ENCODE measurements around the gene EYS.

The EYS gene

DNA sequence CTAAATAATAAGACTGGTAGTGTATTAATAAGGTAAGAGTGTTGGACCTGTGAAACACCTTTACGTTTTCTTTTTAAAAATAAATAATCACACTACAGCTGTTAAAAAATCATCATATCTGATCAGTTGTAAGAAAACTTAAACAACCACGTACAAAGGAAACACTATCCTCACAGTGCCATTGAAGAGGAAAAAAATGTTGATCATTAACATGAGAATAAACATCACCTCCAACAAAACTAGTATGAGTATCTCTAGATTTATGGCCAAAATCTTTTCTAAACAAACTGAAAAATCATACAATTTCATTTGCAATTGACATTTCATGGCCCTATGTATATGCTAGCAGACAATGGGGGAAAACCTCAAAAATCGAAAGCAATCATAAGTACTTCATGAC, 590 bp downstream of the EYS start:
- H3K79me1 ChIP-seq (replicated peaks; ENCODE audit: low read length, poor library complexity, severe bottlenecking): no peaks in the 10 kb centered on the region
- no peaks in the 10 kb centered on the region for H3K36me3 ChIP-seq (ENCODE audit: control insufficient read depth in 1 of 2, insufficient read depth in 2 of 2, low read depth in 1 of 2, low read length in 2 of 2)
- no peak overlapping the region for H3K4me3 ChIP-seq (ENCODE audit: insufficient read depth in 1 of 2, low read depth in 1 of 2, low read length in 2 of 2)
- no peak overlapping the region for H3K4me2 ChIP-seq (ENCODE audit: low read length, poor library complexity, severe bottlenecking)
- H2BK12ac ChIP-seq (ENCODE audit: low read length in 2 of 2): no peak overlapping the region
- H2BK5ac ChIP-seq (ENCODE audit: low read depth, low read length, poor library complexity, severe bottlenecking): no peak overlapping the region
- H3K9me3 ChIP-seq (ENCODE audit: control insufficient read depth, low read length): no peaks in the 10 kb centered on the region
- DNase-seq: no peak
- H2AK5ac ChIP-seq (ENCODE audit: low read length, severe bottlenecking): no peak overlapping the region
- H4K91ac ChIP-seq (ENCODE audit: low read length): no peak overlapping the region
- H3K9ac ChIP-seq (ENCODE audit: low read length): no peak overlapping the region
- H2AFZ ChIP-seq (ENCODE audit: low read depth, low read length): no peak overlapping the region
- no peak overlapping the region for H2BK15ac ChIP-seq (ENCODE audit: low read depth, poor library complexity, severe bottlenecking)
- H3K4ac ChIP-seq (ENCODE audit: low read depth in 1 of 2, low read length in 2 of 2): no peak overlapping the region
- no peak overlapping the region for H4K8ac ChIP-seq (ENCODE audit: low read length)
- H3K4me1 ChIP-seq (ENCODE audit: control insufficient read depth, insufficient read depth, low read depth, low read length): peaks cover 1% of the 10 kb centered on the region
- no peaks in the 10 kb centered on the region for H3K27me3 ChIP-seq (ENCODE audit: control insufficient read depth in 1 of 2, insufficient read depth in 1 of 2, low read length in 2 of 2)
- H3K18ac ChIP-seq (ENCODE audit: low read depth in 1 of 2, low read length in 2 of 2): no peak overlapping the region
- no peak overlapping the region for H3K14ac ChIP-seq (ENCODE audit: low read length in 2 of 2)
- no peak overlapping the region for H3K23ac ChIP-seq (ENCODE audit: low read length in 2 of 2)
- no peak overlapping the region for H2BK120ac ChIP-seq (ENCODE audit: low read depth, low read length)
- no peak overlapping the region for H3K27ac ChIP-seq (ENCODE audit: low read length, poor library complexity, severe bottlenecking)
- WGBS: 93% methylated on average over 3 of the region's 3 CpGs

GRCh38 chr6:65701325-65701724, 5.7 kb downstream of the EYS start:
- Histone ChIP-seq H3K14ac (ENCODE audit: low read length in 2 of 2) (no peak overlapping the region), H2AK5ac (ENCODE audit: low read length, severe bottlenecking) (no peak overlapping the region), H4K8ac (ENCODE audit: low read length) (no peak overlapping the region), H3K36me3 (ENCODE audit: control insufficient read depth in 1 of 2, insufficient read depth in 2 of 2, low read depth in 1 of 2, low read length in 2 of 2) (no peaks in the 10 kb centered on the region), H3K27me3 (ENCODE audit: control insufficient read depth in 1 of 2, insufficient read depth in 1 of 2, low read length in 2 of 2) (no peaks in the 10 kb centered on the region), H3K23ac (ENCODE audit: low read length in 2 of 2) (no peak overlapping the region), H3K4me1 (ENCODE audit: control insufficient read depth, insufficient read depth, low read depth, low read length) (peaks cover 1% of the 10 kb centered on the region), H2BK5ac (ENCODE audit: low read depth, low read length, poor library complexity, severe bottlenecking) (no peak overlapping the region), H3K4me3 (ENCODE audit: insufficient read depth in 1 of 2, low read depth in 1 of 2, low read length in 2 of 2) (no peak overlapping the region), H3K9ac (ENCODE audit: low read length) (no peak overlapping the region), H3K18ac (ENCODE audit: low read depth in 1 of 2, low read length in 2 of 2) (no peak overlapping the region), H3K27ac (ENCODE audit: low read length, poor library complexity, severe bottlenecking) (no peak overlapping the region), H2BK12ac (ENCODE audit: low read length in 2 of 2) (no peak overlapping the region), H3K4ac (ENCODE audit: low read depth in 1 of 2, low read length in 2 of 2) (no peak overlapping the region), H3K79me1 (replicated peaks; ENCODE audit: low read length, poor library complexity, severe bottlenecking) (no peaks in the 10 kb centered on the region), H2BK15ac (ENCODE audit: low read depth, poor library complexity, severe bottlenecking) (no peak overlapping the region), H4K91ac (ENCODE audit: low read length) (no peak overlapping the region), H3K4me2 (ENCODE audit: low read length, poor library complexity, severe bottlenecking) (no peak overlapping the region), H2BK120ac (ENCODE audit: low read depth, low read length) (no peak overlapping the region), H2AFZ (ENCODE audit: low read depth, low read length) (no peak overlapping the region), H3K9me3 (ENCODE audit: control insufficient read depth, low read length) (no peaks in the 10 kb centered on the region)
- WGBS: 92% methylated on average over 1 of the region's 1 CpG
- DNase-seq: no peak

DNA sequence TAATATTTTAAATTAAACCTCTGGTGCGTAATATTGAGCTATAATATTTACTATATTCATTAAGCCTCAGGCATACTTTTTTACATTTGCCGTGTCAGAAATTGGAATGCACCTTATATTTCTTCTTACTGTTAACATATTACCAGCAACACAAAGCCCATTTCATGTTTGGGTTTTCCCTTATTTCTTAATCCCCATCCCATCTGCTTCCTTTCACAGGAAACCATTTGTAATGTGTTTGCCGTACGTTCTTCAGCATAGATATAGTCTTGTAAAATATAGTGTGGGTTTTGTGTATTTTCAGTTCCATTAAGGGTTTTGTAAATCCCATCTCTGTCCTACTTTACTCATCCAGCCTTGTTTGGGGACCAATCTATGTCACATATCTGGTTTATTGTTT, 6.5 kb downstream of the EYS start:
- H3K9ac ChIP-seq (ENCODE audit: low read length): no peak overlapping the region
- 98% methylated on average over 2 of the region's 4 CpGs for WGBS

GRCh38 chr6:65692109-65692508, 14.9 kb downstream of the EYS start:
- no CpG with 5 or more reads among the region's 3 CpGs for WGBS

More for the DNA sequence above, 6.5 kb downstream of the EYS start:
- Histone ChIP-seq H3K27ac (ENCODE audit: low read length, poor library complexity, severe bottlenecking) (no peak overlapping the region), H3K36me3 (ENCODE audit: control insufficient read depth in 1 of 2, insufficient read depth in 2 of 2, low read depth in 1 of 2, low read length in 2 of 2) (no peaks in the 10 kb centered on the region), H2AK5ac (ENCODE audit: low read length, severe bottlenecking) (no peak overlapping the region), H3K4ac (ENCODE audit: low read depth in 1 of 2, low read length in 2 of 2) (no peak overlapping the region), H4K91ac (ENCODE audit: low read length) (no peak overlapping the region), H3K4me2 (ENCODE audit: low read length, poor library complexity, severe bottlenecking) (no peak overlapping the region), H3K9me3 (ENCODE audit: control insufficient read depth, low read length) (no peaks in the 10 kb centered on the region), H2BK120ac (ENCODE audit: low read depth, low read length) (no peak overlapping the region), H3K14ac (ENCODE audit: low read length in 2 of 2) (no peak overlapping the region), H2AFZ (ENCODE audit: low read depth, low read length) (no peak overlapping the region), H3K4me1 (ENCODE audit: control insufficient read depth, insufficient read depth, low read depth, low read length) (peaks cover 1% of the 10 kb centered on the region), H3K27me3 (ENCODE audit: control insufficient read depth in 1 of 2, insufficient read depth in 1 of 2, low read length in 2 of 2) (no peaks in the 10 kb centered on the region), H3K23ac (ENCODE audit: low read length in 2 of 2) (no peak overlapping the region), H3K79me1 (replicated peaks; ENCODE audit: low read length, poor library complexity, severe bottlenecking) (no peaks in the 10 kb centered on the region), H2BK12ac (ENCODE audit: low read length in 2 of 2) (no peak overlapping the region), H2BK15ac (ENCODE audit: low read depth, poor library complexity, severe bottlenecking) (no peak overlapping the region), H3K18ac (ENCODE audit: low read depth in 1 of 2, low read length in 2 of 2) (no peak overlapping the region), H3K4me3 (ENCODE audit: insufficient read depth in 1 of 2, low read depth in 1 of 2, low read length in 2 of 2) (no peak overlapping the region), H4K8ac (ENCODE audit: low read length) (no peak overlapping the region), H2BK5ac (ENCODE audit: low read depth, low read length, poor library complexity, severe bottlenecking) (no peak overlapping the region)
- peak; percentile 14 for DNase-seq

More at GRCh38 chr6:65692109-65692508, 14.9 kb downstream of the EYS start:
- no peak for DNase-seq
- H3K18ac ChIP-seq (ENCODE audit: low read depth in 1 of 2, low read length in 2 of 2): no peak overlapping the region
- no peak overlapping the region for H2BK5ac ChIP-seq (ENCODE audit: low read depth, low read length, poor library complexity, severe bottlenecking)
- no peaks in the 10 kb centered on the region for H3K27me3 ChIP-seq (ENCODE audit: control insufficient read depth in 1 of 2, insufficient read depth in 1 of 2, low read length in 2 of 2)
- no peak overlapping the region for H2BK15ac ChIP-seq (ENCODE audit: low read depth, poor library complexity, severe bottlenecking)
- H2BK12ac ChIP-seq (ENCODE audit: low read length in 2 of 2): no peak overlapping the region
- no peak overlapping the region for H3K14ac ChIP-seq (ENCODE audit: low read length in 2 of 2)
- no peaks in the 10 kb centered on the region for H3K4me1 ChIP-seq (ENCODE audit: control insufficient read depth, insufficient read depth, low read depth, low read length)
- no peak overlapping the region for H2AFZ ChIP-seq (ENCODE audit: low read depth, low read length)
- H2BK120ac ChIP-seq (ENCODE audit: low read depth, low read length): no peak overlapping the region
- no peak overlapping the region for H4K91ac ChIP-seq (ENCODE audit: low read length)
- H3K4me2 ChIP-seq (ENCODE audit: low read length, poor library complexity, severe bottlenecking): no peak overlapping the region
- no peak overlapping the region for H3K4ac ChIP-seq (ENCODE audit: low read depth in 1 of 2, low read length in 2 of 2)
- no peak overlapping the region for H3K4me3 ChIP-seq (ENCODE audit: insufficient read depth in 1 of 2, low read depth in 1 of 2, low read length in 2 of 2)
- H3K27ac ChIP-seq (ENCODE audit: low read length, poor library complexity, severe bottlenecking): no peak overlapping the region
- no peaks in the 10 kb centered on the region for H3K36me3 ChIP-seq (ENCODE audit: control insufficient read depth in 1 of 2, insufficient read depth in 2 of 2, low read depth in 1 of 2, low read length in 2 of 2)
- no peaks in the 10 kb centered on the region for H3K9me3 ChIP-seq (ENCODE audit: control insufficient read depth, low read length)
- no peak overlapping the region for H2AK5ac ChIP-seq (ENCODE audit: low read length, severe bottlenecking)
- H3K79me1 ChIP-seq (replicated peaks; ENCODE audit: low read length, poor library complexity, severe bottlenecking): no peaks in the 10 kb centered on the region
- H3K23ac ChIP-seq (ENCODE audit: low read length in 2 of 2): no peak overlapping the region
- no peak overlapping the region for H4K8ac ChIP-seq (ENCODE audit: low read length)
- no peak overlapping the region for H3K9ac ChIP-seq (ENCODE audit: low read length)

Data from mesenchymal stem cell (in vitro differentiated cells and primary cell).